NCI-H1694 treated with DMSO at 0.1 percent for 48 hours (cell line): ENCODE data around the gene ASRGL1.
"Not testable (repeated sequence)": the region's sequence is repeated elsewhere in the genome, so short reads cannot be mapped to it uniquely, and the experiment has no call there.

ENCODE experiments used
- DNase-seq: peaks from one replicate; lab custom pipeline; 2025; lab: John Stamatoyannopoulos, UW

ASRGL1 gene

DNA sequence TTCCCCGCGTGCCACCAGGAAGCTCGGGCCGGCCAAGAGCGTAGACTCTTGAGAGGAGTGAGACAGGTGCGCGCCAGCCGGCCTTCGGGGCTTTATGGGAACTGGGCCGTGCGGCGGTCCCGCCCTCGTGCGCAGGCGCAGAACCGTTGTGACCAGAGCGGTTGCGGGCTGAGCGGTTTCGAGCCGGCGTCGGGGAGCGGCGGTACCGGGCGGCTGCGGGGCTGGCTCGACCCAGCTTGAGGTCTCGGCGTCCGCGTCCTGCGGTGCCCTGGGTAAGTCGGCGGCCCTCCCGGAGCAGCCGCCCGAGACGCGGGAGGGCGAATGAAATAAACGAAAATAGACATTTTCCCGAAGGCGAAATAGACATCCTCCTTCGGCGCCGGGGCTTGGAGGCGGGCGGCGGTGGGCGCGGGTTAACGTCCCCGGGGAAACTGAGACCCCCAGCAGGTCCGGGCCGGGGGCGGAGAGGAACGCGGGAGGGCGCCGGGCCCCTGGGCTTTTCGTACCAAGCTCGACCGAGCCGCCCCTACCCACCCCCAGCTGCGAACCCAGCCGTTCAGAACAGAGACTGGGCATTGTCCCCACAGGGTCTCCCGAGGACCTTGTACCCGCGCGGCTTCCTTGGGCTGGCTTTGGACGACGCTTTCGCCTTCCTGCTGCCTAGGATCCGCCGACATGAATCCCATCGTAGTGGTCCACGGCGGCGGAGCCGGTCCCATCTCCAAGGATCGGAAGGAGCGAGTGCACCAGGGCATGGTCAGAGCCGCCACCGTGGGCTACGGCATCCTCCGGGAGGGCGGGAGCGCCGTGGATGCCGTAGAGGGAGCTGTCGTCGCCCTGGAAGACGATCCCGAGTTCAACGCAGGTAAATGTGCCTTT, at the start of gene ASRGL1:
Gene ASRGL1, plus strand, starts transcription at position 146 of the 879 bp plus-strand sequence. Its CDS starts 530 bp downstream, at position 676.
- peak; percentile 54 for DNase-seq

DNA sequence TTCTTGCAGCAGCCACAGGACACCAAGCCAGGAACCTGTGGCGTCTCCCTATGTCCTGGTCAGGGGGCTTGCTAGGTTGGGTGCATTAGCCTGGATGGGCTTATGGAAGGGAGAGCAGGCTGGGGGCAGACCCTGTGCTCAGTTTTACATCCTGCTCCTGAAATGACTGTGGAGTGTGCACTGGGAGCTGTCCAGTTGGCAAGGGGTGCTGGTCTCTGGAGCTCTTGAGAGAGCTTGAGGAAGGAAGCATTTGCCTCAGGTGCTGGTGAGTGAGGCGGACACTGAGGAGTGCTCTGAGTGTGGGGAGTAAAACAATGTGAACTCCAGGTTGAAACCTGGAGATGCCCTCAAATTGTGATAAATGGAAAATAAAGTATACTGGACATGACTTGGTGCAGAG, 41.7 kb upstream of the ASRGL1 start:
- no peak for DNase-seq

- DNase-seq: no peak
Observed at GRCh38 chr11:62298975-62299374, 38.3 kb upstream of the ASRGL1 start, which contains the start of gene SCGB1D4. SCGB1D4 (minus strand) TSS chr11:62299075; CDS start chr11:62299010, 65 bp downstream.

DNA sequence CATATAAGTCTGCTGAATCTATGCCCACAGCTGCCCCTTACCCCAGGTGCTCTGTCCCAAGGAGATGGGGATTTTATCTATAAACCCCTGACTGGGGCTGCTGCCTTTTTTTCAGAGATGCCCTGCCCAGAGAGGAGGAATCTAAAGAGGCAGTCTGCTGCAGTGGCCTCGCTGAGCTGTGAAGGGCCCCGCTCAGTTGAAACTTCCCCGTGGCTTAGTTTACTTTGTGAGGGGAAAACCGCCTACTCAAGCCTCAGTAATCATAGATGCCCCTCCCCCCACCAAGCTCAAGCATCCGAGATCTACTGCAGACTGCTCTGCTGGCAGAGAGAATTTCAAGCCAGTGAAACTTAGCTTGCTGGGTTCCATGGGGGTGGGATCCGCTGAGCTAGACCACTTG, 31.0 kb upstream of the ASRGL1 start:
- no peak for DNase-seq

DNA sequence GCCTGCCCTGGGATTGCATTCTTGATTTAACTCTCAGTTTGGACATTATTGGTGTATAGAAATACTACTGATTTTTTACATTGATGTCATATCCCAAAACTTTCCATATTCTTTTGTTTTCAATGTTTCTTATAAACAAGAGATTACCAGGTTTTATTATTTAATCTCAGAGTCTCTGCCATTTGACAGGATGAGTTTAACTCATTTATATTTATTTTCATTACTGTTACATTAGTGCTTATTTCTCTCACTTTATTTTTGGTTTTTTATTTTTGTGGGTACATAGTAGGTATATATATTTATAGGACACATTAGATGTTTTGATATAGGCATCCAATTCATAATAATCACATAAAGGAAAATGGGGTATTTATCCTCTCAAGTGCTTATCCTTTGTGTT, 29.3 kb upstream of the ASRGL1 start:
- no peak for DNase-seq

- DNase-seq: no peak
Observed at GRCh38 chr11:62309991-62310390, 27.3 kb upstream of the ASRGL1 start.

DNA sequence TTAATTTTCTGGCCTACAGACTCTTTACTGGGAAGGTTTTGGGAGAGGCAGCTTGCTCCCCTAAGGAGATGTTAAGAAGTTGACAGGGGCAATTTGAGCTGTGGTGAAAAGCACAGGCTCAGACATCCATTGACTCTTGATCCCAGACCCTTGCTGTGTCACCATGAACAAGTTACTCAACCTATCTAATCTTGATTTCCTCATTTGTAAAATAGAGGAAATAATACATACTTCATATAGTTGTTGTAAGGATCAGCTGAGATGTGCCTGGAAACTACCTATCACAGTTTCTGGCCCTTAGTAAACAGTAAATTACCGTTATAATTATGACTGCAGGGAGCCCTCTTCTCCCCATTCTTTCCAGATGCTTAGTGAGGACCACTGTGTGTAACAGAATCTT, 21.8 kb upstream of the ASRGL1 start:
- no peak for DNase-seq

GRCh38 chr11:62322524-62322923, 14.7 kb upstream of the ASRGL1 start:
- DNase-seq: no peak

DNA sequence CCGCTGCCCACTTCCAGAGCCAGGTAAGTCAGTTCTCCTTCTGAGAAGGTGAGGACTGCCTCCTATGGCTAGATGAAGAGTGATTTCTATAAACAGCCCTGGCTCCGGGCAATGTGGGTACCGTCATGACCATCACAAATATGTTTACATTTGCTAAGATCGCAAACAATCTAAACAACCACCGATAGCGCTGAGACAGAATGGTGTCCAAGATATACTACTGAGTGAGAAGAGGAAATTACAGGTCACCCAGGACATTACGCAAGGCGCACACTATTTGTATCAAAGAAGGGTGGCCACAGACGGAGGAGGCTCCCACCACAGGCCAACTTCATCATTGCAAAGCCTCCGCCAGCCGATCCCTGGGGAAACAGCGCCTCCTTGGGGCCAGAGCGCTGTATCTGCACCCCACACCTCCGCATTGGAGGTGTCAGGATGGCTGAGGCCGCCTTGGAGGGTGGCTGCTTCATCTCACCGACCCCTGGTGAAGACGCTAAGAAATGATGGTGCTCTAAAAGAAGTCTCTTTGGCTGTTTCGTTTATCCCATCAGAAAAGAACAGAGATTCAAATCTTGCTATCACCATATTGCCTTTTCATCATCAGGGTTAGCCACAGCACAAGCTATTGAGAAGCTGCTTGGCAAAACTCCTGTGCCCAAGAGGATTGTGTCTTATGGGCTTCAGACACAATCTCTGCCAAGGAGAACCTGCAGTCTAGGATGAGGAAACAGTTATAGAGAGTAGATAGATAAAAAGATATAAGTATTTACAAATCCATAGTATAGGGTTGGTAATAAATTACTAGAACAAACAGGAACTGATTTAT, 12.3 kb upstream of the ASRGL1 start:
- DNase-seq: peak; percentile 41

GRCh38 chr11:62325781-62326180, 11.5 kb upstream of the ASRGL1 start:
- not testable (repeated sequence) for DNase-seq

DNA sequence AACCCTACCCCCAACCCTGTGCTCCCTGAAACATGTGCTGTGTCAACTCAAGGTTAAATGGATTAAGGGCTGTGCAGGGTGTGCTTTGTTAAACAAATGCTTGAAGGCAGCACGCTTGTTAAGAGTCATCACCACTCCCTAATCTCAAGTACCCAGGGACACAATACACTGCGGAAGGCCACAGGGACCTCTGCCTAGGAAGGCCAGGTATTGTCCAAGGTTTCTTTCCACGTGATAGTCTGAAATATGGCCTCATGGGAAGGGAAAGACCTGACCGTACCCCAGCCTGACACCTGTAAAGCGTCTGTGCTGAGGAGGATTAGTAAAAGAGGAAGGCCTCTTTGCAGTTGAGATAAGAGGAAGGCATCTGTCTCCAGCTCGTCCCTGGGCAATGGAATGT, 10.5 kb upstream of the ASRGL1 start:
- not testable (repeated sequence) for DNase-seq

DNA sequence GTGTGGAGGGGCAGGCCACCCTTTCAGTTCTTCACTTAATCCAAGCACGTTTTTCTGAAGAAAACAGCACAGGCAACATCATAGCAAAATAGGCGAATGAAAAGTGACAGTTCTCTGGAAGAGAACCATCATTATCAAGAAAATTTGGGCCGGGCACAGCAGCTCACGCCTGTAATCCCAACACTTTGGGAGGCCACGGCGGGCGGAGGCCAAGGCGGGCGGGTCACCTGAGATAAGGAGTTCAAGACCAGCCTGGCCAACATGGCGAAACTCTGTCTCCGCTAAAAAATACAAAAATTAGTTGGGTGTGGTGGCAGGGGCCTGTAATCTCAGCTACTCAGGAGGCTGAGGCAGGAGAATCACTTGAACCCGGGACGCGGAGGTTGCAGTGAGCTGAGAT, 9.7 kb upstream of the ASRGL1 start:
- not testable (repeated sequence) for DNase-seq

- not testable (repeated sequence) for DNase-seq
Observed at GRCh38 chr11:62331264-62331663, 6.0 kb upstream of the ASRGL1 start.

DNA sequence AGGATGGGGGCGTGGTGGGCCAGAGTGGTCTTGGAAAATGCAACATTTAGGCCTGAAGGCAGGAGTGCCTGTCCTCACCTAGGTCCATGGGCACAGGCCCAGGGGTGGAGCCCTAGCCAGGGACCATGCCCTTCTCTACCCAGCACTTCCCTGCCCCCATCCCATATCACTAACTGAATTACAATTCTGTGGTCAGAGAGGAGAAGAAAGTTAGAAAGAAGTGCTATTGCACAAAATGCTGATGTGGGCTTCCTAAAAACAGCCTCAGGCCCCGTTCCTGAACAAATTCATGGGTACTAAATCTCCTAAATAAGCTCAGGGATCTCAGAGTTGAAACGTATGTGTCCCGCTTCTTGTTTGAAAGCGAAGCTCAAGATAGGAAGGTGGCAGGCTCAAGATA, 3.5 kb upstream of the ASRGL1 start:
- no peak for DNase-seq

DNA sequence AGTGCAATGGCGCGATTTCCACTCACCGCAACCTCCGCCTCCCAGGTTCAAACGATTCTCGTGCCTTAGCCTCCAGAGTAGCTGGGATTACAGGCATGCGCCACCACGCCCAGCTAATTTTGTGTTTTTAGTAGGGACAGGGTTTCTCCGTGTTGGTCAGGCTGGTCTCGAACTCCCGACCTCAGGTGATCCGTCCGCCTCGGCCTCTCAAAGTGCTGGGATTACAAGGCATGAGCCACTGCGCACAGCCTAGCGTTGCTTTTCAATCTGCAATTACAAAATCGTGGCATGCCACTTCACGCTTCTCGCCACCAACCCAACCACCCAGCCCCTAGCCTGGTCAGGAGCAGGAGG, 322 bp upstream of the ASRGL1 start:
- not testable (repeated sequence) for DNase-seq

DNA sequence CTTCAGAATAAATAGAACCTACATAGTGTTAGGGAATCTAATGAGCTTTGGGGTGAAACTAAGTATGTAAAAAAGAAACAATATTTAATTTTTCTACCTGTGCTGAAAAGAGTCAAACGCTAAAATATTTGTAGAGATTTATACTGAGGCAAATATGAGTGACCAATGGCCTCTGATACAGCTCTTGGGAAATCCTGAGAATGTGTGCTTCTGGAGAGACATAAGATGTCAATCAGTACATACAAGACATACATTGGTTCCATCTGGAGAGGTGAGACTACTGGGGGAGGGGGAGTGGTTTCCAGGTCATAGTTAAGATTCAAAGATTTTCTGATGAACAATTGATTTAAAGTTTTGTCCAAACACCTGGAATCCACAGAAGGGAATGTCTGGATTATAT, 970 bp downstream of the ASRGL1 start:
- no peak for DNase-seq

DNA sequence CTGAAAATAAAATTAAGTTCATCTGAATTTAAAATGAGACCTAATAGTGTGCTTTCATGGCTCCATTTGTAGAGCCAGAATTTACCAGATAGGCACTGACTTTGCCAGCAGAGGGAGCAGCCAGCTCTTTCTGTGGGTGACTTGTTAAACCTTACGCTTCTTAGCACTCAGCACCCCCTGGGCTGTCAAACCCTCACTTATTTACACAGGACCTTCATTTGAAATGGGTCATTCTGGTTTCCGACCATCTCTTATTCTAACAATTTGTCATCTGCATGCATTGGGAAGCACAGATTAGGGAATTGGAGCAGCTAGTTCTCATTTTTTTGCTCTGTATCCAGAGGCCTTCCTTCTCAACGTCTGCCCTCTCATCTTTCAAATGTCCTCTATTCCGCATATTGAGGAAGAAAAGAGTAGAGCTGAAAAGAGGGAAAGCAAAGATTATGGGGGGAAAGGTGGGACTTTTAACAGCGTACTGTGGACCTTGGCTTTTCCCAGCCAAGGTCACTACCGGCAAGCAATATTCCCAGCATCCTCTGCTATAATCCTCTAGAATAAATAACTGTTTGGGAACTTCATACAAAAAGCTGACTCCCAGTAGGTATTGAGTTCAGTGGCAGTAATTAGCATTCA, 3.1 kb downstream of the ASRGL1 start:
- peak; percentile 17 for DNase-seq

GRCh38 chr11:62341588-62341987, 4.3 kb downstream of the ASRGL1 start:
- DNase-seq: no peak

DNA sequence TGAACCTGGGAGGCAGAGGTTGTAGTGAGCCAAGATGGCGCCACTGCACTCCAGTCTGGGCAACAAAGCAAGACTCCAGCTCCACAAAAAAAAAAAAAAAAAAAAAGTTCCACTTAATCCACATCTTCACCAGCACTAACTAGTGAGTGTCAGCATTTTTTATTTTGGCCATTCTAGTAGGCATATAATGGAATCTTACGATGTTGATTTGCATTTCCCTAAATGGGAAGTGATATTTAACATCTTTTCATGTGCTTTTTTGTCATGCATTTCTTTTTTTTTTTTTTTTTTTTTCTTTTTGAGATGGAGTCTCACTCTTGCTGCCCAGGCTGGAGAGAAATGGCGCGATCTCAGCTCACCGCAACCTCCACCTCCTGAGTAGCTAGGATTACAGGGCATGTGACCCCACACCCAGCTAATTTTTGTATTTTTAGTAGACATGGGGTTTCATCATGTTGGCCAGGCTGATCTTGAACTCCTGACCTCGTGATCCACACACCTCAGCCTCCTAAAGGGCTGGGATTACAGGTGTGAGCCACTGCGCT, 6.5 kb downstream of the ASRGL1 start:
- not testable (repeated sequence) for DNase-seq

DNA sequence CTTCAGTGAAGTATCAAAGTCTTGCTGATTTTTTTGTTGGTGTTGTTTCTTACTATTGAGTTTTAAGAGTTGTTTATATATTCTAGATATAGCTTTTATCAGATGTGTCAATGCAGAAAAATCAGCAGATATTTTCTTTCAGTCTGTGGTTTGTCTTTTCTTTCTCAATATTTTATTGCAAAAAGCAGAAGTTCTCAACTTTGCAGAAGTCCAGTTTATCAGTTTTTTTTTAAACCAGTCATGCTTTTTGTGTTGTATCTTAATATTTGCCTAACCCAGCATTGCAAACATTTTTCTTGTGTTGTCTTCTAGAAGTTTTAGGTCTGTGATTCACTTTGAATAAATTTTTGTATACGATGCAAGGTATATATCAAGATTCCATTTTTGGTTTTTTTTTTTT, 7.0 kb downstream of the ASRGL1 start:
- DNase-seq: no peak

DNA sequence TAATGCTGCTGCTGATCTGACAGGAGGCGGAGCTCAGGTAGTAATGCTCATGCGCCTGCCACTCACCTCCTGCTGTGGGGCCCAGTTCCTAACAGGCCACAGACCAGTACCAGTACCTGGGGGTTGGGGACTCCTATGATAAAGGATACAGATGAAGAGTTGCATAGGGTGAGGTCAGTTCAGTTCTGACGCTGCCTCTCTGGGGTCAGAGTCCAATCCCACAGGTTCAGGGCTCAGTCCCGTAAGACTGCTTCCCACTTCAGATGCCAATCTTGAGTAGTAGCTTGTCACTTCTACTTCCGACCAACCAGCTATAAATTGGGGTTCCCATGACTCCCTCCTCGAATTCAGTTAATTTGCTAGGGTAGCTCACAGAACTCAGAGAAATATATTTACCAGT, 8.6 kb downstream of the ASRGL1 start:
- DNase-seq: no peak
